ENCODE results near the gene TAS1R1. TPM values are rescaled to one million over a fixed set of nuclear protein-coding genes. Genes with fewer than 3 reads are reported as not detected.
A peak's percentile ranks its signal among the peaks of the same experiment; 100 is the strongest.
"Not testable (repeated sequence)": the region's sequence is repeated elsewhere in the genome, so short reads cannot be mapped to it uniquely, and the experiment has no call there.

Gene TAS1R1
- polyA plus RNA-seq, 1 donor (not counting 4 experiments of a cell fraction or from before 2014, with no cell fraction given): not detected

DNA sequence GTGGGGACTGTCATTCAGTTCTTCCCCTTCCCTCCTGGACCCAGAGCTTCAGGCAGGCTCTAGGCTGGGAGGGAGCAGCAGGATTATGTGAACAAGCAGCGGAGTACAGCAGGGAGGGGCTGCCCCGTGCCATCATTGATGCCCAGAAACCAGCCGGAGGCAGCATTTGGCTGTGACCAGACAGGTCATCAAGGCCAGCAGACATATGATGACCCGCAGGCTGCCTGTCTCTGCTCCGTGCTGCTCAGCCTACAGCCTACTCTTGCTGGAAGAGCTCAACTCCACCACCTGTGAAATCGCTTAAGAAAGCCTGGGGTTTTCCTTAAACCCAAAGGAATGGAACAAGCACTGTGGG lies 42.6 kb downstream of the TAS1R1 start:
- peak overlapping the region; percentile 27 for H3K4me2 ChIP-seq (ENCODE audit: control insufficient read depth, extremely low read depth, insufficient read depth, low read depth, low read length)
- peak overlapping the region in 1 of 3 experiments; percentile 19 for H3K4me3 ChIP-seq (ENCODE audit: control insufficient read depth in 2 of 3, extremely low read depth in 1 of 3, insufficient read depth in 2 of 3, low read depth in 1 of 3, low read length in 3 of 3)
- H3K27ac ChIP-seq (ENCODE audit: control insufficient read depth, insufficient read depth, low read length): peak overlapping the region; percentile 49
- H3K4me1 ChIP-seq (ENCODE audit: control insufficient read depth, extremely low read depth, insufficient read depth, low read length): peaks cover 34% of the 10 kb centered on the region
- no peak overlapping the region for H2AFZ ChIP-seq (ENCODE audit: control insufficient read depth, low read length)
- peaks cover 6% of the 10 kb centered on the region for H3K9me1 ChIP-seq (ENCODE audit: control insufficient read depth, extremely low read depth, insufficient read depth, low read length)
- FAIRE-seq (no peak), DNase-seq (ENCODE audit: low read depth, low spot score) (no peak)
- peaks cover 48 to 65% of the 10 kb centered on the region in 2 experiments for H3K36me3 ChIP-seq (ENCODE audit: control insufficient read depth in 2 of 2, extremely low read depth in 1 of 2, insufficient read depth in 2 of 2, low read length in 2 of 2)
- no peaks in the 10 kb centered on the region for H3K27me3 ChIP-seq (ENCODE audit: control insufficient read depth, extremely low read depth, insufficient read depth, low read length)
- no peaks in the 10 kb centered on the region for H3K9me3 ChIP-seq (ENCODE audit: control insufficient read depth, low read depth, low read length)
- TF ChIP-seq, protein P1, sequence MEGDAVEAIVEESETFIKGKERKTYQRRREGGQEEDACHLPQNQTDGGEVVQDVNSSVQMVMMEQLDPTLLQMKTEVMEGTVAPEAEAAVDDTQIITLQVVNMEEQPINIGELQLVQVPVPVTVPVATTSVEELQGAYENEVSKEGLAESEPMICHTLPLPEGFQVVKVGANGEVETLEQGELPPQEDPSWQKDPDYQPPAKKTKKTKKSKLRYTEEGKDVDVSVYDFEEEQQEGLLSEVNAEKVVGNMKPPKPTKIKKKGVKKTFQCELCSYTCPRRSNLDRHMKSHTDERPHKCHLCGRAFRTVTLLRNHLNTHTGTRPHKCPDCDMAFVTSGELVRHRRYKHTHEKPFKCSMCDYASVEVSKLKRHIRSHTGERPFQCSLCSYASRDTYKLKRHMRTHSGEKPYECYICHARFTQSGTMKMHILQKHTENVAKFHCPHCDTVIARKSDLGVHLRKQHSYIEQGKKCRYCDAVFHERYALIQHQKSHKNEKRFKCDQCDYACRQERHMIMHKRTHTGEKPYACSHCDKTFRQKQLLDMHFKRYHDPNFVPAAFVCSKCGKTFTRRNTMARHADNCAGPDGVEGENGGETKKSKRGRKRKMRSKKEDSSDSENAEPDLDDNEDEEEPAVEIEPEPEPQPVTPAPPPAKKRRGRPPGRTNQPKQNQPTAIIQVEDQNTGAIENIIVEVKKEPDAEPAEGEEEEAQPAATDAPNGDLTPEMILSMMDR (optimal IDR thresholded peaks at IDR 0.05 in 1 of 3, IDR thresholded peaks at IDR 0.05 in 1 of 3, conservative IDR thresholded peaks at IDR 0.05 in 1 of 3; ENCODE audit: extremely low read depth in 1 of 3, insufficient read depth in 2 of 3, low read length in 3 of 3): no peak
- H3K9ac ChIP-seq (ENCODE audit: control insufficient read depth, extremely low read depth, insufficient read depth, low read length): peak overlapping the region; percentile 28
- peaks cover 62% of the 10 kb centered on the region for H4K20me1 ChIP-seq (ENCODE audit: control insufficient read depth, extremely low read depth, insufficient read depth, low read length)
- dilution Hi-C loops (cut with MboI; ENCODE audit: extremely low pct_ligation_motif_present, low sequenced_read_pairs): no loop called here
- peaks cover 91% of the 10 kb centered on the region for H3K79me2 ChIP-seq (ENCODE audit: control insufficient read depth, insufficient read depth, low read length)

DNA sequence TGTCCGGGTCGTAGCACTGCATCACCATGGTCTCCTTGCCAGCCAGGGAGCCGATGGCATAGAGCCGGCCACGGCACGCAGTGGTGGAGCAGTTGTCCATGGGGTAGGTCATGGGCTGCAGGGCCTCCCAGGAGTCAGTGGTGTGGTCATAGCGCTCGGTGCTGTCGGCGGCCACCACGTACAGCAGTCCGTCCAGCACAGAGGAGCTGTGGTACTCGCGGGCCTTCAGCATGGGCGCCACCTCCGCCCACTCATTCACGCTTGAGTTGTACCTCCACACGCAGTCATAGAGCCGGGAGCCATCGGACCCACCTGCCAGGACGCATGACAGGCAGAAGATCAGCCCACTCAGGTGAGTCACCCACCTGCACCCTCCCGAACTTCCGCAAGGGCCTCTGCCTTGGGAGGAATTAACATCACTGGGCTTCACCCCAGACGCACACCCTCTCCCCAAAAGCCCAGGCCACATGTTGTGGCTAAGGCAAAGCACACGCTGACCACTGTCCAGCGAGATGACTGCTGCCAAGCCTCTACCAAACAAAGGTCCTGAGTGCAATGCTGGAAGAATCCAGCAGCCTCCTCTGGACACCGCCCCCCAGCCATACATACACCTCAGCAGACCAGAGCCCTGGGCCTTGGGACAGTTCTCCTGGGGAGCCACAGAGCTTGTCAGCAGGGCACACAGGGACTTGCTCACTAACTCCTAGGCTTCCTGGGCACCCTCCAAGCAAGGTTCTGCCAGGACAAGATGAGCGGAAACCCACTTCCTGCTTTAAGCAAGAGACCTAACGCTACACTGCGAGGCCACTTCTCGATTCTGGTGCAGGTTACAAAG lies 44.3 kb downstream of the TAS1R1 start:
- peaks cover 34 to 50% of the 10 kb centered on the region in 2 experiments for H3K36me3 ChIP-seq (ENCODE audit: control insufficient read depth in 2 of 2, extremely low read depth in 1 of 2, insufficient read depth in 2 of 2, low read length in 2 of 2)
- peaks cover 53% of the 10 kb centered on the region for H4K20me1 ChIP-seq (ENCODE audit: control insufficient read depth, extremely low read depth, insufficient read depth, low read length)
- TF ChIP-seq, protein P1 (optimal IDR thresholded peaks at IDR 0.05 in 1 of 3, IDR thresholded peaks at IDR 0.05 in 1 of 3, conservative IDR thresholded peaks at IDR 0.05 in 1 of 3; ENCODE audit: extremely low read depth in 1 of 3, insufficient read depth in 2 of 3, low read length in 3 of 3): peak in 2 of 3 experiments; percentile 17 to 28
- TF ChIP-seq EZH2 (IDR thresholded peaks at IDR 0.05; ENCODE audit: low read length): no peak
- H3K27me3 ChIP-seq (ENCODE audit: control insufficient read depth, extremely low read depth, insufficient read depth, low read length): no peaks in the 10 kb centered on the region
- FAIRE-seq: peak; percentile 65
- H2AFZ ChIP-seq (ENCODE audit: control insufficient read depth, low read length): no peak overlapping the region
- H3K4me2 ChIP-seq (ENCODE audit: control insufficient read depth, extremely low read depth, insufficient read depth, low read depth, low read length): peak overlapping the region; percentile 100
- no peak for DNase-seq (ENCODE audit: low read depth, low spot score)
- dilution Hi-C loops (cut with MboI; ENCODE audit: extremely low pct_ligation_motif_present, low sequenced_read_pairs): no loop called here
- peak overlapping the region; percentile 100 for H3K9ac ChIP-seq (ENCODE audit: control insufficient read depth, extremely low read depth, insufficient read depth, low read length)
- peaks cover 6% of the 10 kb centered on the region for H3K9me1 ChIP-seq (ENCODE audit: control insufficient read depth, extremely low read depth, insufficient read depth, low read length)
- H3K4me3 ChIP-seq (ENCODE audit: control insufficient read depth in 2 of 3, extremely low read depth in 1 of 3, insufficient read depth in 2 of 3, low read depth in 1 of 3, low read length in 3 of 3): peak overlapping the region; percentile 97 to 100 (median 99)
- peaks cover 77% of the 10 kb centered on the region for H3K79me2 ChIP-seq (ENCODE audit: control insufficient read depth, insufficient read depth, low read length)
- H3K9me3 ChIP-seq (ENCODE audit: control insufficient read depth, low read depth, low read length): no peaks in the 10 kb centered on the region
- peaks cover 47% of the 10 kb centered on the region for H3K4me1 ChIP-seq (ENCODE audit: control insufficient read depth, extremely low read depth, insufficient read depth, low read length)
- H3K27ac ChIP-seq (ENCODE audit: control insufficient read depth, insufficient read depth, low read length): peak overlapping the region; percentile 100

DNA sequence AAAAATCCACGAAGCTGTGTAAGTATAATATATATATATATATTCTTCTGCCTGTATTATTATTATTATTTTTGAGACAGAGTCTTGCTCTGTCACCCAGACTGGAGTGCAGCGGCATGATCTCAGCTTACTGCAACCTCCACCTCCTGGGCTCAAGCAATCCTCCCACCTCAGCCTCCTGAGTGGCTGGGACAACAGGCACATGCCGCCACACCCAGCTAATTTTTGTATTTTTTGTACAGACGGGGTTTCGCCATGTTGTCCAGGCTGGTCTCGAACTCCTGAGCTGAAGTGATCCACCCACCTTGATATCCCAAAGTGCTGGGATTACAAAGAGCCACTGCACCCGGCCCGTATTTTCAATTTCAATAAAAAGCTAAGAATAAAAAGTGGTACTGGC lies 44.9 kb downstream of the TAS1R1 start:
- H3K27me3 ChIP-seq (ENCODE audit: control insufficient read depth, extremely low read depth, insufficient read depth, low read length); dilution Hi-C loops (cut with MboI; ENCODE audit: extremely low pct_ligation_motif_present, low sequenced_read_pairs); H3K9me3 ChIP-seq (ENCODE audit: control insufficient read depth, low read depth, low read length); FAIRE-seq; DNase-seq (ENCODE audit: low read depth, low spot score); H3K9me1 ChIP-seq (ENCODE audit: control insufficient read depth, extremely low read depth, insufficient read depth, low read length); H2AFZ ChIP-seq (ENCODE audit: control insufficient read depth, low read length): not testable (repeated sequence)
- H3K9ac ChIP-seq (ENCODE audit: control insufficient read depth, extremely low read depth, insufficient read depth, low read length): peak overlapping the region; percentile 100
- peaks cover 50% of the 10 kb centered on the region for H3K4me1 ChIP-seq (ENCODE audit: control insufficient read depth, extremely low read depth, insufficient read depth, low read length)
- peaks cover 52% of the 10 kb centered on the region for H4K20me1 ChIP-seq (ENCODE audit: control insufficient read depth, extremely low read depth, insufficient read depth, low read length)
- peak overlapping the region; percentile 97 to 100 (median 99) for H3K4me3 ChIP-seq (ENCODE audit: control insufficient read depth in 2 of 3, extremely low read depth in 1 of 3, insufficient read depth in 2 of 3, low read depth in 1 of 3, low read length in 3 of 3)
- H3K36me3 ChIP-seq (ENCODE audit: control insufficient read depth in 2 of 2, extremely low read depth in 1 of 2, insufficient read depth in 2 of 2, low read length in 2 of 2): peaks cover 33 to 46% of the 10 kb centered on the region in 2 experiments
- H3K27ac ChIP-seq (ENCODE audit: control insufficient read depth, insufficient read depth, low read length): peak overlapping the region; percentile 100
- peak overlapping the region; percentile 100 for H3K4me2 ChIP-seq (ENCODE audit: control insufficient read depth, extremely low read depth, insufficient read depth, low read depth, low read length)
- peaks cover 75% of the 10 kb centered on the region for H3K79me2 ChIP-seq (ENCODE audit: control insufficient read depth, insufficient read depth, low read length)
